Breast epithelium (tissue), 4 donors: ENCODE measurements around the gene NOL9. TPM values are rescaled to one million over a fixed set of nuclear protein-coding genes. Genes with fewer than 3 reads are reported as not detected.
A peak's percentile ranks its signal among the peaks of the same experiment; 100 is the strongest.

Experiments
- DNase-seq, 2 donors: peaks; one replicate each; pipeline ENCODE4 v3.0.0-alpha.2; 2019; ENCODE audit warnings: low spot score in 2 of 2
- H3K27ac ChIP-seq, 2 donors: fragments of 200-600 bp; sonication (generic) in 1 of 2; one replicate each; pipeline ENCODE4 v1.5.1; 2016 to 2019; ENCODE audit warnings: mild to moderate bottlenecking in 1 of 2
- H3K27me3 ChIP-seq, 2 donors: fragments of 200-600 bp; sonication (generic) in 1 of 2; one replicate each; pipeline versions ENCODE4 v1.5.1 to v1.6.0; 2017 to 2019; ENCODE audit warnings: control low read depth in 1 of 2, mild to moderate bottlenecking in 1 of 2
- H3K36me3 ChIP-seq: fragments of 200-600 bp; one replicate; pipeline ENCODE4 v1.5.1; 2019
- H3K4me1 ChIP-seq, 2 donors: fragments of 200-600 bp; sonication (generic); one replicate each; pipeline ENCODE4 v1.5.1; 2016 to 2019; ENCODE audit warnings: control low read depth in 1 of 2
- H3K4me3 ChIP-seq, 3 donors: fragments of 200-600 bp; sonication (generic); 1 replicate in 2 of 3; 2 replicates in 1 of 3; pipeline ENCODE4 v1.5.1; 2016 to 2019; ENCODE audit warnings: mild to moderate bottlenecking in 3 of 3, moderate library complexity in 2 of 3
- H3K9me3 ChIP-seq, 2 donors: fragments of 200-600 bp; sonication (generic) in 1 of 2; one replicate each; pipeline ENCODE4 v1.5.1; 2016 to 2019; ENCODE audit warnings: control low read depth in 1 of 2
- CTCF ChIP-seq, 3 donors: fragments of 450-650 bp; IDR thresholded peaks; one replicate each; pipeline ENCODE4 v1.5.1; 2016 to 2017; ENCODE audit warnings: antibody characterized with exemption in 3 of 3, mild to moderate bottlenecking in 3 of 3, moderate library complexity in 3 of 3
- POLR2A ChIP-seq: fragments of 450-650 bp; IDR thresholded peaks from one replicate; pipeline ENCODE4 v1.6.1; 2016; ENCODE audit warnings: antibody characterized with exemption, mild to moderate bottlenecking, moderate library complexity
- POLR2AphosphoS5 ChIP-seq, 3 donors: sonication (generic); formaldehyde crosslinking; IDR thresholded peaks; one replicate each; pipeline ENCODE4 v1.6.1; 2017; ENCODE audit warnings: antibody characterized with exemption in 3 of 3
- intact Hi-C: fragments of 100-400 bp; cut with DNase I; formaldehyde crosslinking; loops from one replicate; pipeline ENCODE4 v1.15.1; 2023; ENCODE audit warnings: low total_unique reads
- total RNA-seq, 3 donors: library from RNA; depleted of rRNA; stranded (reverse); fragments of >200 nt; gene quantifications; one replicate each; pipeline ENCODE4 v1.1.0, GENCODE V29; 2016

Gene NOL9
- total RNA-seq, 3 donors from 2014 or later: 14.7 to 29.6 (median 25.2) TPM

GRCh38 chr1:6585081-6585722, 30.9 kb upstream of the NOL9 start:
- intact Hi-C loops: no loop called here
- no peak for TF ChIP-seq POLR2AphosphoS5 (IDR thresholded peaks at IDR 0.05)
- no peak for TF ChIP-seq CTCF (IDR thresholded peaks at IDR 0.05)
- TF ChIP-seq POLR2A: no peak
- H3K27ac ChIP-seq: peak overlapping the region in 1 of 2 donors; percentile 43
- peaks cover 6 to 16% of the 10 kb centered on the region in 2 donors for H3K4me1 ChIP-seq
- no peaks in the 10 kb centered on the region for H3K9me3 ChIP-seq
- DNase-seq: no peak
- no peaks in the 10 kb centered on the region for H3K36me3 ChIP-seq
- no peak overlapping the region for H3K4me3 ChIP-seq
- H3K27me3 ChIP-seq: no peaks in the 10 kb centered on the region

DNA sequence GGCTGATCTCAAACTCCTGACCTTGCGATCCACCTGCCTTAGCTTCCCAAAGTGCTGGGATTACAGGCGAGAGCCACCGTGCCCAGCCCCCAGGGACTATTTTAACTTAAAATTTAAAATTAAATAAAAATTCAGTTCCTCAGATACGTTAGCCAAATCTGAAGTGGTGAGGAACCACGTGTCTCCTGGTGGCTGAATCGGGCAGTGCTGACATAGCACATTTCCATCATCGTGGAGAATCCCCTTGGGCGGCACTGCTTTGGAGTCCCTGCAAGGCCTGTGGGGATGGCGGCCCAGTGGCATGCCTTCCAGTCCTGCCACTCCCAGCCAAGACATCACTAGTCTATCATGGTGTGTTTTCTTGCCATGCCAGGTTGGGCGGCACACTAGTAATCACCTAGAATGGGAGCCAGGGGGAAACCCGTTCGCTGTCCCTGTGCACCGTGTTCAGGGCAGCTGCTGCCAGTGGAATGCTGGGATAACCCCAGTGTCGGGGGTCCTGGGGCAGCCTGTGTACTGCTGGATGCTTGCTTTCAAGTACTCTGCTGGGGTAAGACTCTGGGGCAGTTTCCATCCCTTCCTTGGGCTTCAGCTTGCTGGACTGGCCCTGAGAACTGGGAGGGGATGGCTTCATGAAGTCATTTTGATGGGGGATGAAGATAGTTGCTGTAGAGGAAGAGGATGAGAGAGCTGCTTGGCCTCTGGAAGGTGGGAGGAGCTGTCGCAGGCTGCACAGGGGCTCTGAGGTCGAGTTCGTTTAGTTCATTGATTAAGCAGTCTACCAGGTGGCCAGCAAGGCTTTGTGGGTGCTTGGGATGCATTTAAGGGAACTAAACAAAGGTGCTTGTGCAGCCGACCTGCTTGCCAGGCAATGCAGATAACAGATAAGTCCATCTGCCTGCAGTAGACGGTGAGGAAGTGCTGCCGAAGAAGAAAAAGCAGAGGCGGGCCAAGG, 30.1 kb upstream of the NOL9 start:
- no peaks in the 10 kb centered on the region for H3K36me3 ChIP-seq
- intact Hi-C loops: no loop called here

DNA sequence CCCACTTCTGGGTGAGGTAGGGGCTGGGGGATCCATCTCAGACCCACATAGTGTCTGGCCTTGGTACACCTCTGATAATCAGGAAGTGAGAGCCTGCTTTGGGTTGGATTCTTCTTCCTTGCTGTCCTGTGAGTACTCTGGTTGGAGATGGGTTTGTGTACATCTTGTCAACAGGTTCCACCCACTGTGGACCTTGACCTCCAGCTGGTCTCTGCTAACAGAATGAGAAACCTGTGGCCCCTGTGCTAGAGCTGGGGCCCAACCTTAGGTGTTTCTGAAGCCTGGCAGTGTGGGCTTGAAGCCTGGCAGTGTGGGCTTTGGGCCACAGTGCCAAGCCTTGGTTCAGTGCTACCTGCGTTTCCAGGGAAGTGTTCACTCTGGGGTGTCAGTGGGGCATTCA, 28.1 kb upstream of the NOL9 start:
- H3K36me3 ChIP-seq: no peaks in the 10 kb centered on the region
- DNase-seq: no peak
- peak overlapping the region in 1 of 3 donors; percentile 2 for H3K4me3 ChIP-seq
- peak overlapping the region; percentile 97 to 98 for H3K27ac ChIP-seq
- H3K9me3 ChIP-seq: no peaks in the 10 kb centered on the region
- peaks cover 6 to 32% of the 10 kb centered on the region in 2 donors for H3K4me1 ChIP-seq
- intact Hi-C loops: no loop called here
- no peaks in the 10 kb centered on the region for H3K27me3 ChIP-seq
- TF ChIP-seq POLR2A (no peak), POLR2AphosphoS5 (IDR thresholded peaks at IDR 0.05) (no peak), CTCF (IDR thresholded peaks at IDR 0.05) (no peak)

More for the DNA sequence above, 30.1 kb upstream of the NOL9 start:
- no peaks in the 10 kb centered on the region for H3K9me3 ChIP-seq
- TF ChIP-seq CTCF (IDR thresholded peaks at IDR 0.05): peak in 2 of 3 donors; percentile 28 to 30
- no peak for TF ChIP-seq POLR2AphosphoS5 (IDR thresholded peaks at IDR 0.05)
- no peak for TF ChIP-seq POLR2A
- DNase-seq: no peak
- H3K4me3 ChIP-seq: no peak overlapping the region
- peaks cover 6 to 16% of the 10 kb centered on the region in 2 donors for H3K4me1 ChIP-seq
- H3K27ac ChIP-seq: no peak overlapping the region
- H3K27me3 ChIP-seq: no peaks in the 10 kb centered on the region

DNA sequence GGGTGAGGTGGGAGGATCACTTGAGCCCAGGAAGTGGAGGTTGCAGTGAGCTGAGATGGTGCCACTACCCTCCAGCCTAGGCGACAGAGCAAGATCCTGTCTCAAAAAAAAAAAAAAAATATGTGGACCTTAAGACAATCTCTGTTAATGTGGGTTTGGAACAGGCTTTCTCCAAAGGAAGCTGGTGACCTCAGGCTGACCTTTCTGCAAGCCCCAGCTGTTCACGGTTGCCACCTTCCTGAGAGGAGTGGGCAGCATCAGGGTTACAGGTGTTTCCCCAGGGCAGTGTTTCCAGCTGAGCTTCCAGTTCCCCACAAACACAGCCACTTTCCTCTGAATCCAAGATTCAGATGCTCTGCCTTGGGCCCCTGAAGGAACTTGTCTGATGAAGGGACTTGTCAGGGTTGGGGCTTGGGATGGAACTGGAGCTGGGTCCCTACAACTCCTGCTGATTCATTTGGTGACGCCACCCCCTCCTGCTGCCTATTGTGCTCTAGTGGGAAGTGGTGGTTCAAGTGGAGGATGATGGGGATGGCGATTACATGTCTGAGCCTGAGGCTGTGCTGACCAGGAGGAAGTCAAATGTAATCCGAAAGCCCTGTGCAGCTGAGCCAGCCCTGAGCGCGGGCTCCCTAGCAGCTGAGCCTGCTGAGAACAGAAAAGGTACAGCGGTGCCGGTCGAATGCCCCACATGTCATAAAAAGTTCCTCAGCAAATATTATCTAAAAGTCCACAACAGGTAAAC, 27.4 kb upstream of the NOL9 start:
- Histone ChIP-seq H3K36me3 (no peaks in the 10 kb centered on the region), H3K27me3 (no peaks in the 10 kb centered on the region), H3K27ac (peak overlapping the region; percentile 97 to 98), H3K4me1 (peaks cover 6 to 32% of the 10 kb centered on the region in 2 donors), H3K9me3 (no peaks in the 10 kb centered on the region), H3K4me3 (peak overlapping the region in 1 of 3 donors; percentile 2)
- TF ChIP-seq POLR2A (no peak), POLR2AphosphoS5 (IDR thresholded peaks at IDR 0.05) (no peak), CTCF (IDR thresholded peaks at IDR 0.05) (no peak)
- no peak for DNase-seq
- intact Hi-C loops: no loop called here
